ENCODE measurements around the gene HIC1. TPM values are rescaled to one million over a fixed set of nuclear protein-coding genes. Genes with fewer than 3 reads are reported as not detected.
"Not testable (repeated sequence)": the region's sequence is repeated elsewhere in the genome, so short reads cannot be mapped to it uniquely, and the experiment has no call there.

Gene HIC1
- polyA plus RNA-seq (ENCODE audit: insufficient read length in 3 of 3): 10 to 100 TPM; 13.5 to 31.6 (median 23.6) TPM
- long read RNA-seq, donor 1, transcript HIC1-205 (2 exons, 1,134 nt): major isoform, 11 of 15 reads
- long read RNA-seq, donor 1, partial matches to known transcripts: 0 of 15 reads
- long read RNA-seq, donor 1, other reads (novel, unspliced or antisense): 0 of 15 reads
- long read RNA-seq, donor 2, transcript HIC1-205 (2 exons, 1,134 nt): major isoform, 18 of 21 reads
- long read RNA-seq, donor 2, partial matches to known transcripts: 0 of 21 reads
- long read RNA-seq, donor 2, other reads (novel, unspliced or antisense): 0 of 21 reads
- long read RNA-seq, donor 3, transcript HIC1-205 (2 exons, 1,134 nt): major isoform, 23 of 25 reads
- long read RNA-seq, donor 3, partial matches to known transcripts: 0 of 25 reads
- long read RNA-seq, donor 3, other reads (novel, unspliced or antisense): 0 of 25 reads
- long read RNA-seq, donor 4, transcript HIC1-205 (2 exons, 1,134 nt): major isoform, 12 of 13 reads
- long read RNA-seq, donor 4, partial matches to known transcripts: 0 of 13 reads
- long read RNA-seq, donor 4, other reads (novel, unspliced or antisense): 0 of 13 reads
- long read RNA-seq, donor 5: 0 reads
- long read RNA-seq, donor 6, transcript HIC1-206 (1 exons, 725 nt): minor isoform, 6 of 18 reads
- long read RNA-seq, donor 6, transcript HIC1-205 (2 exons, 1,134 nt): major isoform, 12 of 18 reads
- long read RNA-seq, donor 6, partial matches to known transcripts: 0 of 18 reads
- long read RNA-seq, donor 6, other reads (novel, unspliced or antisense): 0 of 18 reads
- long read RNA-seq, donor 7, transcript HIC1-205 (2 exons, 1,134 nt): major isoform, 10 of 10 reads
- long read RNA-seq, donor 7, partial matches to known transcripts: 0 of 10 reads
- long read RNA-seq, donor 7, other reads (novel, unspliced or antisense): 0 of 10 reads
- long read RNA-seq, donor 8: 0 reads
- long read RNA-seq, donor 9, transcript HIC1-205 (2 exons, 1,134 nt): major isoform, 15 of 18 reads
- long read RNA-seq, donor 9, partial matches to known transcripts: 0 of 18 reads
- long read RNA-seq, donor 9, other reads (novel, unspliced or antisense): 0 of 18 reads
- long read RNA-seq, donor 10, partial matches to known transcripts: 0 of 7 reads
- long read RNA-seq, donor 10, other reads (novel, unspliced or antisense): 0 of 7 reads
- long read RNA-seq, donor 11, transcript HIC1-205 (2 exons, 1,134 nt): major isoform, 24 of 49 reads
- long read RNA-seq, donor 11, partial matches to known transcripts: 23 of 49 reads
- long read RNA-seq, donor 11, other reads (novel, unspliced or antisense): 0 of 49 reads
- long read RNA-seq, donor 12, transcript HIC1-205 (2 exons, 1,134 nt): major isoform, 5 of 7 reads
- long read RNA-seq, donor 12, partial matches to known transcripts: 0 of 7 reads
- long read RNA-seq, donor 12, other reads (novel, unspliced or antisense): 0 of 7 reads
- long read RNA-seq, donor 13: 0 reads
- long read RNA-seq, donor 14, transcript HIC1-205 (2 exons, 1,134 nt): major isoform, 16 of 19 reads
- long read RNA-seq, donor 14, partial matches to known transcripts: 0 of 19 reads
- long read RNA-seq, donor 14, other reads (novel, unspliced or antisense): 0 of 19 reads
- long read RNA-seq, donor 15, transcript HIC1-205 (2 exons, 1,134 nt): major isoform, 7 of 7 reads
- long read RNA-seq, donor 15, partial matches to known transcripts: 0 of 7 reads
- long read RNA-seq, donor 15, other reads (novel, unspliced or antisense): 0 of 7 reads
- long read RNA-seq, donor 16, transcript HIC1-205 (2 exons, 1,134 nt): major isoform, 47 of 54 reads
- long read RNA-seq, donor 16, transcript HIC1-206 (1 exons, 725 nt): minor isoform, 6 of 54 reads
- long read RNA-seq, donor 16, partial matches to known transcripts: 0 of 54 reads
- long read RNA-seq, donor 16, other reads (novel, unspliced or antisense): 0 of 54 reads

GRCh38 chr17:2054512-2055291 is at the start of gene HIC1:
Gene HIC1, plus strand, starts transcription at chr17:2055103. Its CDS starts 1,588 bp downstream, at chr17:2056691.
- DNase-seq (ENCODE audit: extremely low read depth in 1 of 11, low read depth in 9 of 11, low spot score in 4 of 11): no peak

GRCh38 chr17:2008332-2009126 is 46.4 kb upstream of the HIC1 start:
- DNase-seq (ENCODE audit: extremely low read depth in 1 of 11, low read depth in 9 of 11, low spot score in 4 of 11): no peak

GRCh38 chr17:2009737-2010136 is 45.2 kb upstream of the HIC1 start:
- DNase-seq (ENCODE audit: extremely low read depth in 1 of 11, low read depth in 9 of 11, low spot score in 4 of 11): no peak

GRCh38 chr17:2011411-2012371 is 43.2 kb upstream of the HIC1 start:
- no peak for DNase-seq (ENCODE audit: extremely low read depth in 1 of 11, low read depth in 9 of 11, low spot score in 4 of 11)

- no peak for DNase-seq (ENCODE audit: extremely low read depth in 1 of 11, low read depth in 9 of 11, low spot score in 4 of 11)
Observed at GRCh38 chr17:2012499-2012898, 42.4 kb upstream of the HIC1 start.

GRCh38 chr17:2013220-2013993 is 41.5 kb upstream of the HIC1 start:
- not testable (repeated sequence) for DNase-seq (ENCODE audit: extremely low read depth in 1 of 11, low read depth in 9 of 11, low spot score in 4 of 11)

GRCh38 chr17:2013994-2014317 is 40.9 kb upstream of the HIC1 start:
- DNase-seq (ENCODE audit: extremely low read depth in 1 of 11, low read depth in 9 of 11, low spot score in 4 of 11): no peak

GRCh38 chr17:2015314-2015713 is 39.6 kb upstream of the HIC1 start:
- no peak for DNase-seq (ENCODE audit: extremely low read depth in 1 of 11, low read depth in 9 of 11, low spot score in 4 of 11)

- no peak for DNase-seq (ENCODE audit: extremely low read depth in 1 of 11, low read depth in 9 of 11, low spot score in 4 of 11)
Observed at GRCh38 chr17:2016494-2016893, 38.4 kb upstream of the HIC1 start.

- no peak for DNase-seq (ENCODE audit: extremely low read depth in 1 of 11, low read depth in 9 of 11, low spot score in 4 of 11)
Observed at GRCh38 chr17:2017274-2017941, 37.5 kb upstream of the HIC1 start.

- DNase-seq (ENCODE audit: extremely low read depth in 1 of 11, low read depth in 9 of 11, low spot score in 4 of 11): no peak
Observed at GRCh38 chr17:2018716-2019510, 36.0 kb upstream of the HIC1 start.

GRCh38 chr17:2019723-2020122 is 35.2 kb upstream of the HIC1 start:
- DNase-seq (ENCODE audit: extremely low read depth in 1 of 11, low read depth in 9 of 11, low spot score in 4 of 11): no peak

- DNase-seq (ENCODE audit: extremely low read depth in 1 of 11, low read depth in 9 of 11, low spot score in 4 of 11): no peak
Observed at GRCh38 chr17:2020721-2021120, 34.2 kb upstream of the HIC1 start.
